HAP-1 (cell line): ENCODE measurements around the gene SLC44A1.
A peak's percentile ranks its signal among the peaks of the same experiment; 100 is the strongest.

ENCODE experiments used
- DNase-seq, 2 experiments: peaks; one replicate each; pipeline ENCODE4 v3.0.0-alpha.2; 2016 to 2020; ENCODE audit warnings: low spot score in 2 of 2
- H3K27me3 ChIP-seq: fragments of 250-450 bp; sonication (Bioruptor Pico); 2 replicates; pipeline ENCODE4 v1.5.1; 2020; ENCODE audit warnings: low read depth, mild to moderate bottlenecking, moderate library complexity
- H3K36me3 ChIP-seq: fragments of 250-450 bp; sonication (Bioruptor Pico); replicated peaks from 2 replicates; pipeline ENCODE4 v1.5.1; 2020; ENCODE audit warnings: mild to moderate bottlenecking
- H3K4me1 ChIP-seq: fragments of 250-450 bp; sonication (Bioruptor Pico); 2 replicates; pipeline ENCODE4 v1.5.1; 2020; ENCODE audit warnings: mild to moderate bottlenecking
- H3K4me3 ChIP-seq: fragments of 250-450 bp; sonication (Bioruptor Pico); 2 replicates; pipeline ENCODE4 v1.5.1; 2020; ENCODE audit warnings: mild to moderate bottlenecking, moderate library complexity
- H3K9me3 ChIP-seq: fragments of 250-450 bp; sonication (Bioruptor Pico); 2 replicates; pipeline ENCODE4 v1.5.1; 2020; ENCODE audit warnings: mild to moderate bottlenecking, moderate library complexity
- in situ Hi-C: fragments of 300-500 bp; cut with MboI; formaldehyde crosslinking; loops from 3 replicates; pipeline ENCODE4 v1.14.3; 2020; ENCODE audit warnings: low sequenced_read_pairs, inconsistent platforms, mixed read lengths

The SLC44A1 gene

DNA sequence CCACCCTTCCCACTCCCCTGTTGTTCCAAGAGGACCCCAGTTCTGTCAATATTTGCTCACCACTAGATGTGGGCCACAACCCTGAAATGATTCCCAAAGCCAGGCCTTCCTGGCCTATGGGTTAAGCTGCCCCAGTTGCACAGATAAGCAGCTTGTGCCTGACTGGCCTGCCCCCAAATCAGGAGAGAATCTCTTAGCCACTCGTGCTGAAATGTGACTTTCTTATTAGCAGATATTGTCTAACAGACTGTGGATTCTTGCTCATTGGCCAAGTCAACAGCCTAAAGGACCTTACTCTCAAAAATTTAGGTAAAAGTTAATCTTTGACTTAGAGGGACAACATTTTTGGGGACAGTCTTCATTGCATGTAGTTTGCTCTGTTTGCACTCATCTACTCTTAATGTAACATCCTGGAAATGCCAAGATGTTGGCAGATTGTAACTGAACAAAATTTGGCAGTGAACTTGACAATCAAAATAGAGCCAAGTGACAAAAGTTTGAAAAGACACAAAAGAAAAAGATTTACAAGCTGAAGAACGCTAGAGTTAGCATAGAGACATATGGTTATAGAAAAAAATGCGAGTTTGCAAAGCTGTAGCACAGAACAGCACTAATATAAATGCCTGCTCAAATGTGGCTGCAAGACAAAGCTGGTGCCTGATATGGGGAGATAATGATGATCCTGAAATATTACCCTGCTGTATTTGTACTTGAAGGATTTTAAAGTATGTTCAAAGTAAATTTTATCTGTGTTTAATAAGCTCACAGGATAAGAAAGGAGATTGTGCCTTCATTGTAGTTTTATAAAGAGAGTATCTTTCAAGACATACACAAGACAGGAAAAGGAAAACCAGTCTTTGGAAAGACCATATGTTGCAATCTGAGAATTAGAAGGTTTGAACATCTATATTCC is 174.4 kb downstream of the SLC44A1 start:
- in situ Hi-C loops: loop anchor here (10.0 kb wide), 2 partner anchors 494 to 644 kb away; partner anchors contain the start of gene ABCA1
- Histone ChIP-seq H3K9me3 (no peaks in the 10 kb centered on the region), H3K4me1 (0 out of 2 replicates have a peak, but pooled peaks cover 6% of the 10 kb centered on the region), H3K4me3 (no peak overlapping the region), H3K36me3 (no peaks in the 10 kb centered on the region), H3K27me3 (no peaks in the 10 kb centered on the region)
- no peak for DNase-seq

- H3K4me1 ChIP-seq: 0 out of 2 replicates have a peak, but pooled peaks cover 6% of the 10 kb centered on the region
- in situ Hi-C loops: loop anchor here (10.0 kb wide), 2 partner anchors 495 to 645 kb away; partner anchors contain the start of gene ABCA1
- no peaks in the 10 kb centered on the region for H3K36me3 ChIP-seq
- DNase-seq: no peak
- no peaks in the 10 kb centered on the region for H3K27me3 ChIP-seq
- no peak overlapping the region for H3K4me3 ChIP-seq
- H3K9me3 ChIP-seq: no peaks in the 10 kb centered on the region
These were observed 175.6 kb downstream of the SLC44A1 start for GRCh38 chr9:105419816-105420597.

DNA sequence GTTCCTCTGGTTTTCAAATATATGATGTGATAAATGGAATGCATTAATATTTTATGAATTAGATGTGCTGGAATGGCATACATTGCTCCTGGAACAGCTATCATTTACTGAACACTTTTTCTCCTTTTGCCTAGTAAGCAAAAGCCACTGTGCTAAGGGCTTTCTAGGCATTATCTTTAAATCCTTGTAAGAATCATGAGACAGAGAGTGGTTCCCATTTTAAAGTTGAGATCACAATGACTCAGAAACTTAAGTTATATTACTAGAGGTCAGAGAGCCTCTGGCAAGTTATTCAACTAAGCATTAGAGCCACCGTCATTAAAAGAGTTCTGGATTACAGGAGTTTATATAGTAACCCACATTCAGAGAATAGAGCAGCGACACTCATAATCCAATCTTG is 176.7 kb downstream of the SLC44A1 start:
- Histone ChIP-seq H3K27me3 (no peaks in the 10 kb centered on the region), H3K36me3 (no peaks in the 10 kb centered on the region), H3K4me3 (no peak overlapping the region), H3K4me1 (0 out of 2 replicates have a peak, but pooled peaks cover 3% of the 10 kb centered on the region), H3K9me3 (no peaks in the 10 kb centered on the region)
- in situ Hi-C loops: no loop called here
- no peak for DNase-seq

DNA sequence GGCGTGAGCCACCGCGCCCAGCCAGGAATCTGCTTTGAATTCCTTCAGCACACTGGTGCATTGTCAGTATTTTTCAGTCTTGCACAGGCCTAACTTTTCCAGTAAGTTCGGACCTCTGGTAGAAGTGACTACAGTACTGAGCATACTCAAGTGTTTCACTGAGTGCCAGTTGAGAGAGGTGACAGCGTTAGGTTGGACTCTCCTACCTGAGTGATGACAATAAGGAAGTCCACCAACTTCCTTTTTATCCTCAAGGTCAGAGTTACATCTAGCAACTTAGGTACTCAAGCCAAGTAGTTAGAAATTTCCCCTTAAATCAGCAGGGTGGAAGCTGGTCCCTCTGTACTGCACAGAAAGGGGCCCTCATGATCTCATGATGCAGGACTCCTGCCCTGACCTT is 177.4 kb downstream of the SLC44A1 start:
- no peaks in the 10 kb centered on the region for H3K9me3 ChIP-seq
- no peak for DNase-seq
- in situ Hi-C loops: no loop called here

DNA sequence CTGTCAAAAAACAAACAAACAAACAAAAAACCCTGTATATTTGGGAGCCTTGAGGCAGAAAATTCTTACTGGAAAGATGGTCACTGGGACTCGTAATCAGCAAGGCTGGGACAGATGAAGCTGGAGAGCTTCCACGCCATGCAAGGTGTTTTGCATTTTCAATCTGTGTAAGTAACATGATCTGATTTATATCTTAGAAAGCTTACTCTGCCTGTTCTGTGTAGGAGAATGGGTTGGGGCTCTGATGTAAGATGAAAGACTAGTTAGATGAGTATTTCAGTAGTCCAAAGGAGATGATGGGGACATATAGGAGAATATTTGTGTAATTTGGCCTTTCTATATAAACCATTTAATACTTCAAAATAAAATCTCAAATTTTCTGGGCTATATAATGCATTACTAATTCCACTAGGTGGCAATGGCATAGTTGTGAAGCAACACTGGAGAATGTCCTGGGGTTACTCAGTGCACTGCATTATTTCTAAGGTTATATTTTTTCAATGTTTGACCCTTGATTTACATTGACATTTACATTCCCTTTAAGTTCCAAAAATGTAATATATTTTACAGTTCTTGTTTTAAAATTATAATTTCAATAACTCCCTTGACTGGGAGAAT is 181.5 kb downstream of the SLC44A1 start:
- DNase-seq: peak in 1 of 2 experiments; percentile 18
- in situ Hi-C loops: no loop called here
- Histone ChIP-seq H3K4me1 (0 out of 2 replicates have a peak, but pooled peaks cover 3% of the 10 kb centered on the region), H3K4me3 (no peak overlapping the region), H3K9me3 (no peaks in the 10 kb centered on the region), H3K27me3 (no peaks in the 10 kb centered on the region), H3K36me3 (no peaks in the 10 kb centered on the region)

More for the DNA sequence above, 177.4 kb downstream of the SLC44A1 start:
- Histone ChIP-seq H3K36me3 (no peaks in the 10 kb centered on the region), H3K27me3 (no peaks in the 10 kb centered on the region), H3K4me1 (0 out of 2 replicates have a peak, but pooled peaks cover 3% of the 10 kb centered on the region), H3K4me3 (no peak overlapping the region)

DNA sequence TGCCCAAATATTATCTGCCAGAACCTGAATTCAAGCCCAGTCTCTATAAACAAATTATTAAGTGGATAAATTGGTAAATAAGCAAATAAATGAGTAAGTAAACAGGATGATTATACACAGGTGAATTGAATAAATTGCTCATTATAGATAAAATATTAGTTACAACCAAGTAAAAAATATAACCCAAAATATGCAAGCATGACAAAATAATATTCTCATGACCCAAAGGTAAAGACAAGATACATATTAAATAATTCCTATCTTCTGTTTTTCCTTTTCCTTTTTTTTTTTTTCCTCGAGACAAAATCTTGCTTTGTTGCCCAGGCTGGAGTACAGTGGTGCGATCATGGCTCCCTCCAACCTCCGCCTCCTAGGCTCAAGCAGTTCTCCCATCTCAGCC is 182.2 kb downstream of the SLC44A1 start:
- DNase-seq: no peak
- Histone ChIP-seq H3K27me3 (no peaks in the 10 kb centered on the region), H3K9me3 (no peaks in the 10 kb centered on the region), H3K36me3 (no peaks in the 10 kb centered on the region), H3K4me1 (no peaks in the 10 kb centered on the region), H3K4me3 (no peak overlapping the region)
- in situ Hi-C loops: no loop called here

DNA sequence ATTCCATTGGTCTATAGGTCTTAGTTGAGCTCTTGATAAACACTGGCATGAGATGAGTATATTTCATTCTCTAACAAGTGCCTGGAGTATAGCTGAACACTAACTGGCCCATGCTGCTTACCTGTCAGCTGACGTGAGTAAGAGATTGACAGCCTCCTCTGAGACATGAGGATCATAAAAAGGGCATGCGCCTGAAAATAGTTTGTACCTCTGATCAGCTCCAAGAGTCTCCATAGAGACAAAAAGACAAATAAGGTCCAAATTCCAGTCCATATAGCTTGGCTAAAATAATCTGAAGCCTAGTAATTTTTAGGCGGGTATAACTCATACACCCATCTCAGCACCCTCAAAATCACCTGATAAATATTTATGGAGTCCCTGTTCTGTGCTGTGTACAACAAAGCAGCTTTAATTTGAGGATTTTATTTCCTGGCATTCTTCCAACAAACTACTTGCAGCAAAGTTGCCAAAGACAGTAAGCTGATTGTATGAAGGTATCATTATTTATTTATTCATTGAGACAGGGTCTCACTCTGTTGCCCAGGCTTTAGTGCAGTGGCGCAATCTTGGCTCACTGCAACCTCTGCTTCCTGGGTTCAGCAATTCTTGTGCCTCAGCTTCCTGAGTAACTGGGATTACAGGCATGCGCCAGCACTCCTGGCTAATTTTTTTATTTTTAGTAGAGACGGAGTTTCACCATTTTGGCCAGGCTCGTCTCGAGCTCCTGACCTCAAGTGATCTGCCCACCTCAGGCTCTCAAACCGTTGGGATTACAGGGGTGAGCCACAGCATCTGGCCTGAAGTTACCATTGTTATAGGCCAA is 187.2 kb downstream of the SLC44A1 start:
- no peaks in the 10 kb centered on the region for H3K4me1 ChIP-seq
- no peak overlapping the region for H3K4me3 ChIP-seq
- H3K9me3 ChIP-seq: no peaks in the 10 kb centered on the region
- no peaks in the 10 kb centered on the region for H3K36me3 ChIP-seq
- DNase-seq: no peak
- in situ Hi-C loops: no loop called here
- H3K27me3 ChIP-seq: no peaks in the 10 kb centered on the region

DNA sequence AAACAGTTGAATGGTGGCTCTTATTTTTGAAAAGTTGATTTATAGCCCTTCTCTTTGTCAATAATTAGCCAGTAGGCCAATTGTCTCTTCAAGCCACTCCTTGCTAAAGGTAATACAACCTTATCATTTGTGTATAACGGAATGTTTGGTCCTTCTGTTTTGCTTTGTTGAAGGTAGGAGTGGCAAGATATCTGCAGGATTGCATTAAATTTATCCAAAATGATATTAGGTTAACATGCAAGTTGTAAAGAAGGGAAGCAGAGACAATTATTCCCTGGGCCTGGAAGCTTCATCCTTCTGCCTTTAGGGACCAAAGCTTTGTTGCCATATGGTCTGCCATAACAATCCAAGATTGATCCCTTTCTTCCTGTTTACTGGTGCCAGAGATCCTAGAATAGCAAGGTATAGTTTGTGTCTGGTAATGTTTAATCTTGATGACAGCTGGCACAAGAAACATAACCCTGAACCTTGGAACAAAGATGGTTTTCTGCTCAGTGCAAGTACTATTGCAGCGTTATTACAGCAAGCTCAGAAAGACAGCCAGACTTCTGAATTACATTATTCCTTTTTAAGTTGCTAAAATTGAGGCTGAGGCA is 187.9 kb downstream of the SLC44A1 start:
- Histone ChIP-seq H3K27me3 (no peaks in the 10 kb centered on the region), H3K4me1 (peaks cover 2% of the 10 kb centered on the region), H3K36me3 (no peaks in the 10 kb centered on the region), H3K4me3 (no peak overlapping the region), H3K9me3 (no peaks in the 10 kb centered on the region; the same call in 1 of the 2 replicates)
- no peak for DNase-seq
- in situ Hi-C loops: no loop called here

- no peak overlapping the region for H3K4me3 ChIP-seq
- H3K9me3 ChIP-seq: no peaks in the 10 kb centered on the region; the same call in 1 of the 2 replicates
- DNase-seq: no peak
- in situ Hi-C loops: no loop called here
- no peaks in the 10 kb centered on the region for H3K27me3 ChIP-seq
- H3K36me3 ChIP-seq: no peaks in the 10 kb centered on the region
- peaks cover 12% of the 10 kb centered on the region for H3K4me1 ChIP-seq
These were observed 191.0 kb downstream of the SLC44A1 start for GRCh38 chr9:105435453-105435852.

GRCh38 chr9:105436783-105437182 is 192.3 kb downstream of the SLC44A1 start:
- no peaks in the 10 kb centered on the region for H3K36me3 ChIP-seq
- H3K9me3 ChIP-seq: no peaks in the 10 kb centered on the region; the same call in 1 of the 2 replicates
- no peak overlapping the region for H3K4me3 ChIP-seq
- DNase-seq: no peak
- peaks cover 17% of the 10 kb centered on the region for H3K4me1 ChIP-seq
- no peaks in the 10 kb centered on the region for H3K27me3 ChIP-seq
- in situ Hi-C loops: no loop called here

DNA sequence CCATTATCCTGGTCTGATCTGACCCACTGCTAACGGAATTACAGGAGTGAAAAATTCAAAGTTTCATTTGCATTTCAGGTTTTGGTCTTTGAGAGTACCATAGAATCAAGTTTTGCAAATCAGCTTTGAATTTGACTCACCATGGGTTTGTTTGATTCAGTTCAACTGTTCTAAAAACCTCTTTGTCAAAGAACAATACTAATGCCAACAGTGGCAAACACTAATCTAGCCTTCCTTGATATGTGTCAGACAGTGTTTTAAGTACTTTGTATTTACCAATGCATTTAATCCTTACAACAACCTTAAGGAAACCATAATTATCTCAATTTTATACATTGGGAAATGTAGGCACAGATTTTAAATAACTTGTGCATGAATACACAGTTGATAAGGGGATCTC is 193.3 kb downstream of the SLC44A1 start:
- no peaks in the 10 kb centered on the region; the same call in 1 of the 2 replicates for H3K9me3 ChIP-seq
- no peak overlapping the region for H3K4me3 ChIP-seq
- DNase-seq: no peak
- H3K27me3 ChIP-seq: no peaks in the 10 kb centered on the region
- H3K4me1 ChIP-seq: peaks cover 17% of the 10 kb centered on the region
- no peaks in the 10 kb centered on the region for H3K36me3 ChIP-seq
- in situ Hi-C loops: no loop called here

DNA sequence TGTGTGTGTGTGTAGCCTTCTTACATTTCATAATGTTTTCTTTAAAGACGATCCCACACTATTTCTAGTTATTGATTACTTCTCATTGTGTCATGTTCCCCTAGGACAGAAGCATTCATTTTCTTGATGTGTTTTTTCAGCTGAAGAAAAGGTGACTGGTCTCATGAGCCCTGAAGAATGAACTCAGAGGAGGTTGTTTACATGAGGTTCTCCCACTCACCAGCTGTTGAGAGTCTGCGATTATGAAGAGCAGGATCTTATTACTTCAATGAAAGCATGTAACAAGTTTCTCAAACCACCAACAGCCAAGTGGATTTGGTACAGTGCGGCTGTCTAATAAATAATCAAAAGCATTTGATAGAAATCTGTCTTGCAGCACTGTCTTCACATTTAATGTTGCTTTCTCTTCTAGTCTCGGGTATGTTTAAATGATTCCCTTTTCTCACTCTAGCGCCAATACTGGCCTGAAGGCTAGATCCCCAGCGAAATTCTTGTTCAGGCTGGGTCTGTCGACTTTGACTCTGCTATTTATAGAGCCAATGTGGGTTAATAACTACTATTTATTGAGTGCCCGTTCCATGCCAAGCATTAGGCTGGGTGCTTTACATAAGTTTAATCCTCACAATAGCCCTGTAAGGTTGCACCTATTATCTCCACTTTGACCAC is 193.8 kb downstream of the SLC44A1 start:
- Histone ChIP-seq H3K4me3 (no peak overlapping the region), H3K4me1 (peaks cover 17% of the 10 kb centered on the region), H3K27me3 (no peaks in the 10 kb centered on the region), H3K36me3 (no peaks in the 10 kb centered on the region), H3K9me3 (no peaks in the 10 kb centered on the region; the same call in 1 of the 2 replicates)
- no peak for DNase-seq
- in situ Hi-C loops: no loop called here
